ENCODE data around the gene ZNF518B. TPM values are rescaled to one million over a fixed set of nuclear protein-coding genes. Genes with fewer than 3 reads are reported as not detected.

Gene ZNF518B
- total RNA-seq, 1 donor = 44.0 TPM

- no peak for TF ChIP-seq CTCF (IDR thresholded peaks at IDR 0.05; ENCODE audit: insufficient read depth, low read depth, low read length)
- no peak for DNase-seq (ENCODE audit: low read depth)
- H3K4me3 ChIP-seq (ENCODE audit: low read depth, low read length) = no peak overlapping the region
These were observed 38.4 kb upstream of the ZNF518B start for GRCh38 chr4:10495651-10496050.

GRCh38 chr4:10492464-10492863, 35.2 kb upstream of the ZNF518B start:
- TF ChIP-seq CTCF (IDR thresholded peaks at IDR 0.05; ENCODE audit: insufficient read depth, low read depth, low read length) = no peak
- DNase-seq (ENCODE audit: low read depth) = peak; percentile 2
- no peak overlapping the region for H3K4me3 ChIP-seq (ENCODE audit: low read depth, low read length)

GRCh38 chr4:10491401-10491800, 34.2 kb upstream of the ZNF518B start:
- DNase-seq (ENCODE audit: low read depth) = no peak
- no peak for TF ChIP-seq CTCF (IDR thresholded peaks at IDR 0.05; ENCODE audit: insufficient read depth, low read depth, low read length)
- no peak overlapping the region for H3K4me3 ChIP-seq (ENCODE audit: low read depth, low read length)

- no peak for DNase-seq (ENCODE audit: low read depth)
- TF ChIP-seq CTCF (IDR thresholded peaks at IDR 0.05; ENCODE audit: insufficient read depth, low read depth, low read length) = no peak
- no peak overlapping the region for H3K4me3 ChIP-seq (ENCODE audit: low read depth, low read length)
These were observed 33.8 kb upstream of the ZNF518B start for GRCh38 chr4:10490996-10491395.

GRCh38 chr4:10482913-10483312, 25.7 kb upstream of the ZNF518B start:
- no peak for TF ChIP-seq CTCF (IDR thresholded peaks at IDR 0.05; ENCODE audit: insufficient read depth, low read depth, low read length)
- H3K4me3 ChIP-seq (ENCODE audit: low read depth, low read length) = no peak overlapping the region
- DNase-seq (ENCODE audit: low read depth) = no peak

- no peak overlapping the region for H3K4me3 ChIP-seq (ENCODE audit: low read depth, low read length)
- TF ChIP-seq CTCF (IDR thresholded peaks at IDR 0.05; ENCODE audit: insufficient read depth, low read depth, low read length) = no peak
- DNase-seq (ENCODE audit: low read depth) = no peak
These were observed 23.4 kb upstream of the ZNF518B start for GRCh38 chr4:10480616-10481015.

GRCh38 chr4:10478621-10479020, 21.4 kb upstream of the ZNF518B start:
- TF ChIP-seq CTCF (IDR thresholded peaks at IDR 0.05; ENCODE audit: insufficient read depth, low read depth, low read length) = no peak
- DNase-seq (ENCODE audit: low read depth) = no peak

More at GRCh38 chr4:10478621-10479020, 21.4 kb upstream of the ZNF518B start:
- H3K4me3 ChIP-seq (ENCODE audit: low read depth, low read length) = no peak overlapping the region
